ENCODE measurements around the gene RYR3.
A peak's percentile ranks its signal among the peaks of the same experiment; 100 is the strongest.

RYR3 gene

DNA sequence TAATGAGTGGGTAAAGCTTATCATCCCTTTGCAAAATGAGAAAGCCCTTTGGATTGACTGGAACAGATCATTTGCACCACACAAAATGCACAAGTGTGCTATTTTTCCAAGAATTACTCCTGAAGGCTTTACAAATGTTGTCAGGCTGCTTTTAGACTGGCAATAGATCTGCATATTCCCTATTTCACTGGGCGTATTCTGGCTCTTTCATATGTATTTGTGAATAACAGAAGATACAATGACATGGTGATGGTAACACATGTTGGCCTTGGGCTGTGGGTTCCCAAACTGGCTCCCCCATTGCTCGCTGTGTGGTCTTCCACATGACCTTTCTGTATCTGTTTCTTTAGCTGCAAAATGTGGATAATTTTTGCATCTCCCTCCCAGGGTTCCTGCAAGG, 354.2 kb downstream of the RYR3 start:
- DNase-seq: no peak

GRCh38 chr15:33670567-33670966, 359.8 kb downstream of the RYR3 start:
- no peak for DNase-seq

DNA sequence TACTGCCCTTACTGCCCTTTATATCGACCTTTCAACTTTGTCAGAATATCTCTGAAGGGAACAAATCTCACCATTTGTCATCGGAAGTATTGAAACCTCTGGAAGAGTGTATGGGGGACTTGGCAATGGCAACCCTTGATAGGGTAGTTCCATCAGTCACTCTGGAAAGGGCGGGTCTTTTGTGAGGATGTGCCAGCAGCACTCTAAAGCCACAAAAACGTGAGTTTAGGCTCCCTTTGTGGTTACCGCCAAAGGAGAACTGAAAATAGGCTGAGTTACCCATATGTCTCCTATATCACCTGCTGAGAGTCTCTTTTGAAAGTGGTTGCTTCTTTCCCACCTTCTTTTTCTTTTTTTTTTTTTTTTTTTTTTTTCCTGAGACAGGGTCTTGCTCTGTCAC, 360.7 kb downstream of the RYR3 start:
- no peak for DNase-seq

- DNase-seq: no peak
Measured at GRCh38 chr15:33675246-33675645, 364.5 kb downstream of the RYR3 start.

DNA sequence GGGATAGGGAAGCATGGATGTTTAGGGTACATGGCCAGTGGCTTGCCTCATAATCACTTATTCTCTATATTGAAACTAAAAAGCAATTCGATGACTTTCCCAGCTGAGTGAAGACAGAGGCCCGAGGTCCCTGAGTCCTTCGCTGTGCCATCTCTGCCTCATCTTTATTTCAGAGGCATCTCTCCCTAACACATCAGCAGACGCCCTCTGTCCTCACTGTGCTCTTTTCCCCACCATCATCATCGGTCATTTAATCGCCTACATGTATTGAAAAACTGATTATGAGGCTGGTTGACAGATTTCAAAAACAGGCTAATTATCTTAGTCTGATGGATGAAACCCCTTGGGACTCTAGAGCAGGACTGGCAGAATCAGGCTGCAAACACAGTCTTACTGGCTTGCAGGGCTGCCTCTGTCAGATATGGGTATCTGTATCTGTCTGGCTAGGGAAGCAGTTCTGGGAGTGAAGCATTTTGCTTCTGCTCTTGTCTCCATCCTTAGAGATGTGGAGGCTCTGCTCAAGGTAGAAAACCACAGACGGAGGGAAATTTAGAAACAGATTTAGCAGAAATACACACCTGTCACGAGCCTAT, 366.6 kb downstream of the RYR3 start:
- no peak for DNase-seq

GRCh38 chr15:33678176-33678575, 367.4 kb downstream of the RYR3 start:
- no peak for DNase-seq

DNA sequence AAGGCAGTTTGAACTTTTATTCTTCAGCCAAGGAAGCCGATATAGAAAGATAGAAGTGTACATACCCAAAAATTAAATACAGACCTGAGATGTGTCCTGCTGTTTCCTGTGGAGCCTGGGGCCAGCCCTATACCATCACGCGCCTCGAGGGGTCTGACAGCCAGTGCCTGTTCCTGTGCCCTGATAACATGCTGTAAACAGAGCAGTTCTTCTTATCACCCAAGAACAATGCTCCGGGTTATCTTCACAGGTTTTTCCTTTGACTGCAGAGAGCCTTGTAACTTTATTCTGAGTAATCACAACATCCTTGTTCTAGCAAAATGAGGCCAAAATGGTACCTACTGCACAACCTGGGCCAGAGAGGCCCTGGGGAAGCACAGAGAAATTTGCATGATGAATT, 367.8 kb downstream of the RYR3 start:
- DNase-seq: no peak

DNA sequence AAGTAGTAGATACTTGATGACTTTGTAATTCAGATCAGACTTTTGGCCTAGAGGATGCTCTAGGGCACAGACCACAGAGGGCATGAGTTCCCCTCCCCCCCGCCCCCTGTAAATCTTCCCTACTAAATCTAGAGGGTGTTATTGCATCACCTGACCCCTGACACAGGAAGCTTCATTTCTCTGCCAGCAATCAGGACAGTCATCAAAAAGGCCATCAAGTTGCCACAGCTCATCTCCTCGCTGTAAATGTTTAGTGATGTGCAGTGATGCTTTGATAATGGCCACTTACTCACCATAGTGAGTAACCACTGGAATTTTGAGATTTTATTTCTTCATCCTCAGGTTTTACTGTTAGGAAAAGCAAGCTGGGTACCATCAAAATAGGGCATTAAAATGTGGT, 368.3 kb downstream of the RYR3 start:
- DNase-seq: no peak

DNA sequence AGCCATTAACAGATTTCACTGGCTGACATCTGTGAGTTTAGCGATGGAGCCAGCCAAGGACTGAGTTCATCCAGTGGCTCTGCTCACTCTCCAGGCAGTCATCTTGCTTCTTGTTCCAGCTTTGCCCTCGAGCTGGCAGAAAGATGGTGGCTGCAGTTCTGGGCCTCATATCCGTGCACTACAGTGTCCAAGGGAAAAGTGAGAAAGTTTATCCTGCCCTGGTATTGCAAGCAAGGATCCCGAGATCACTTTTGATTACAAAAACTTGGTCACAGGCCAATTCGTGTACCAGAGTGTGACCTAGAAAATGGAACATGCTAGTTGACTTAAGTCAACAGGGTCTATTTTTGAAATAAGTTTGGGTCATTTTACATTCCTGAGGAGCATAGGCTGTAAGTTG, 369.6 kb downstream of the RYR3 start:
- no peak for DNase-seq

- DNase-seq: no peak
Measured at GRCh38 chr15:33693166-33693800, 382.5 kb downstream of the RYR3 start.

DNA sequence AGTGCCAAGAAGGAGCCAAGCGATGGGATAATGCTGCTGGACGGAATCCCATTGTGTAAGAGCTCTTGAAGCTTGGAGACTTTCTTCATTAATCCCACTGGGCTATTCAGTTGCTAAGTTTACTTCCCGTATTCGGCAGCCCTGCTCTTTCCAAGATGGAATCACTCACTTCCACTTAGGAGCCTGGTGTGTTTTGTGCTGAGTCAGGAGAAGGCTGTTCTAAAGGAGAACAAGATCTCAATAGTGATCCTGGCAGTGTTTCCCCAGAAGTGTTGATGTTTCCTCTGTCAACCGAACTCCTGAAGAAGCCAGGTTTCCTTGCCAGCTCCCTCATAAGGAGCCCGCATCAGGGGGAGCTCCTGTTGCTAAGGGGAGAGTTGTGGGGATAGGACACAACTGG, 387.4 kb downstream of the RYR3 start:
- no peak for DNase-seq

DNA sequence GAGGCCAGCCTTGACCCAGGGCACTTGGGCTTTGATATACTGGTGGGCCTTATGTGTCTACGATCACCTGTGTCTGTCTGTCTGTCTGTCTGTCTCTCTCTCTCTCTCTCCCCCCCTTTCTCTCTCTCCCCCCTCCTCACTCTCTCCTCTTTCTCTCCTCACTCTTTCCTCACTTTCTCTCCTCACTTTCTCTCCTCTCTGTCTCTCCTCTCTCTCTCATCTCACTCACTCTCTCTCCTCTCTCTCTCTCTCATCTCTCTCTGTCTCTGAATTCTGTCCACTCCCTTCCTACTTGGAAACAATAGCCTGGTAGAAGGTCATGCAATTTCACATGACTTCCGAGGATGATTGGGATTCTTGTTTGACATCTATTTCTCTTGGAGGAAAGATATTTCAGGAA, 388.4 kb downstream of the RYR3 start:
- DNase-seq: no peak

DNA sequence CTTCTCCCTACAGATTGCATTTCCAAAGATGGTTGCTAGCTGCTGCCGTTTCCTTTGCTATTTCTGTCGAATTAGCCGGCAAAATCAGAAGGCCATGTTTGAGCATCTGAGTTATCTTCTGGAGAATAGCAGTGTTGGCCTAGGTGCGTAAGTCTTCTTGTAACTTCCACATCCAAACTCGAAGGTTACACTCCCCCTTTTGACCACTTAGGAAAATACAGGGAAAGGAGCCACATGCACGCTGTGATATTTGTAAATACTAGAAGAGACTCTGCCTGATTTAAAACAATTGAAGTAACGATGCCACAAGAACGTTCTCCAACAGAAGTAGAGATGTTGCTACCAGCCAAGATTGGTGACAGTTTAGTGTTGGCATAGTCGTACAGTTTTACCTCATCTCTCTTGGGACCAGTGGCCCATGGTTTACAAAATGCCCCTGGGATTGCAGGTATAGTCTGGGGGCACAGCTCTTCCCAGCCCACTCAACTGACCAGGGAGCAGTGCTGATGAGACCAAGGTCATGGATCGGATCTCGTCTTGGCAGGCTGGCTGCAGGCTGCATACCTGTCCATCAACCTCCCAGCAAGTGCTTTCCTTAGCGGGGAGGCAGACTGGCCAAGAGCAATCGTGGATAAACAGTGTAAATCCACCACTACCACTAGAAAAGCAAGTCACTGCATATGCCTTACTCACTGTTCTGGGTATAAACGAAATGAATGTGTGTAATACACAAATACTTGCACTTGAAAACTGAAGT, 389.1 kb downstream of the RYR3 start:
- DNase-seq: no peak

GRCh38 chr15:33700695-33701303, 390.0 kb downstream of the RYR3 start:
- peak; percentile 11 to 42 (median 28) for DNase-seq

GRCh38 chr15:33701304-33701696, 390.5 kb downstream of the RYR3 start:
- DNase-seq: no peak

DNA sequence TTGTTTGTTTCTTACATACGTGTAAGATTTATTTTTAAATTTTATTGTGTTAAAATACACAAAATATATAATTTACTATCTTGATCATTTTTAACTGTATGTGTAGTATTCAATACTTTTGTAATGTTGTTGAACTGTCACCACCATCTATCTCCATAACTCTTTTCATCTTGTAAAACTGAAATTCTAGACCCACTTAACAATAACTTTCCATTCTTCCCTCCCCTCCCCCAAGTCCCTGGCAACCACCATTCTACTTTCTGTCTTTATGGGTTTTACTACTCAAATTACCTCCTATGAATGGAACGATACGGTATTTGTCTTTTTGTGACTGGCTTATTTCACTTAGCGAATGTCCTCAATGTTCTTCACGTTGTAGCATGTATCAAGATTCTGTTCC, 395.4 kb downstream of the RYR3 start:
- no peak for DNase-seq

DNA sequence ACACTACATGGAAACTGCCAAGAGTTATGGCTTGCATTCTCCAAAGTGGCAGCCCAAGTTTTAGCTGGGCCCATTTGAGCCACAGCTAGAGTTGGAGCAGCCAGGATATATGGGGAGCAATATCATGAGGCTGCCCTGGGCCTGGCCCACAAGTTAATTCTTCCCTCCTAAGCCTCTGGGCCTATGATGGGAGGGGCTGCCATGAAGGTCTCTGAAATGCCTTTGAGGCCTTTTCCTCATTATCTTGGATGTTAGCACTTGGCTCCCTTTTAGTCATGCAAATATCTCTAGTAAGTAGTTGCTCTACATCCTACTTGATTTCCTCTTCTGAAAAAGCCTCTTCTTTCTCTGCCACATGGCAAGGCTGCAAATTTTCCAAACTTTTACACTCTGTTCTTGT, 400.0 kb downstream of the RYR3 start:
- DNase-seq: no peak

DNA sequence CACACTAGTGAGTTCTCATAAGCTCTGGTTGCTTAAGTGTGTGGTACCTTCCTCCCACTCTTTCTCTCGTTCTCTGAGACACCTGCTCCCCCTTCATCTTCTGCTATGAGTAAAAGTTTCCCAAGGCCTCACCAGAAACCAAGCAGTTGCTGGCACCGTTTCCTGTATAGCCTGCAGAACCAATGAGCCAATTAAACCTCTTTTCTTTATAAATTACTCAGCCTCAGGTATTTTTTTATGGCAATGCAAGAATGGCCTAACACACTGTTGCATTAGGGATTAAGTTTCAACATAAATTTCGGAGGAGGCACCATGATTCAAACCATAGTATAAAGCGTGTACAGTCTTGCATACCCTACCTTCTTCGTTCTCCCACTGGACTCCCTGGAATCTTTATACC, 405.3 kb downstream of the RYR3 start:
- no peak for DNase-seq

DNA sequence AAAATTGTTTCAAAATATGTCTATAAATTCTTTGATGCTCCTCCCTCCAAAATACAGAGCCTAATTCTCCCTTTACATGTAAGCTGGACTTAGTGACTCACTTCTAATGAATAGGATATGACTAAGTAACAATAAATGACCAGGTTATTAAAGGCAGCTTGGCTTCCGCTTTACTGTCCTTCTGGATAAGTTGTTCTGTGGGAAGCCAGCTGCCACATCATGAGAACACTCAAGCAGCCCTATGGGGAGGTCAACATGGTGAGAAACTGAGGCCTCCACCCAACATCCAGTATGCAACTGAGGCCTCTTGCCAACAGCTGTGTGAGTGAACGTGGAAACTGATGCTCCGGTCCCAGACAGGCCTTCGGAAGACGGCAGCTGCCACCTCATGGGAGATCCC, 410.2 kb downstream of the RYR3 start:
- DNase-seq: no peak

DNA sequence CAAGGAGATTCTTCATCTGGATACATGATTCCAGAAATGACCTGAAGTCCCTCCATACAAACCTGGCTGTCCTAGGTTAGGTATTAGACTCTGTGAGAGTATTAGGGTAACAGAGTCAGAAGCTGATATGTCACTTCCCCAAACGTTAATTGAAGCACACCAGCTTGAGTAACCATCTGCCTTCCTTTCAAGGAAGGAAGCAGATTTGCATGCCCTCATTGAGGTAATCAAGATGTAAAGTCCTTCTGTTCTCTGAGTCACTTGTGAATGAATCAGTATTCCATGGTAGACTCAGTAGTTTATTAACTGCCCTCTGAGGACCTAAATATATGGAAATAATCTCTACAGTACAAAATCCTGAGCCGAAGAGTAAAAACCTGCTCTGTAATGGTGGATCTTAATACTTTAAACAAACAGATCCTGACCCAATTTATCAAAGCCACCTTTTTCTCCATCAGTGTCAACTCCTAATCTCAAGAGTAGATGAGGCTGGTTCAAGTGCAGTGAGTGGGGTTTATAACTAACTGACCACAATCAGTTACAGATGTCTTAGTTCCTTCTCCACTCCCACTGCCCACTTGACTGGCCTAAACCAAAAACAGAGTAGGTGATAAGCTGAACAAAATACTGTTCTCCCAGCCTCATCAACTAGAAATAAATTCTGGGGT, 411.4 kb downstream of the RYR3 start:
- no peak for DNase-seq

GRCh38 chr15:33722673-33723015, 411.9 kb downstream of the RYR3 start:
- no peak for DNase-seq

- no peak for DNase-seq
Measured at GRCh38 chr15:33724321-33725036, 413.7 kb downstream of the RYR3 start.

DNA sequence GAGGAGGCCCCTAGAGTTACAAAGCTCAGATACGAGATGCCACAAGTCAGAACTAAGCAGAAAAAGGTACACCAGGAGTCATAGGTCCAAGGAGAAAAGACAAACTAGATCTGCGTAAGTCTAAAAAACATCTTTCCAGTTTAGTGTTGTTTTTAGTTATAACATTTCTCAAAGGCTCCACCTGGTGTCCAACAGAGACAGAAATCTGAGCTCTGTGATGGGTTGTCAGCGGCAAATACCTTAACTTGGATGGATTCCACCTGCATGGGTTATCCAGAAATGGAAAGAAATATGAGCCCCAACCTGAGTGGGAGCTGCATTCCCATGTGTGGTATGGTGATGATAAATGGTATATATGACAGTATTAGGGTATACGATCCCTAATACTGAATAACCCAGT, 418.9 kb downstream of the RYR3 start:
- no peak for DNase-seq
